ENCODE measurements around the gene SLC5A6. TPM values are rescaled to one million over a fixed set of nuclear protein-coding genes. Genes with fewer than 3 reads are reported as not detected.

SLC5A6 gene
- polyA plus RNA-seq, 1 experiment = 22.0 TPM

DNA sequence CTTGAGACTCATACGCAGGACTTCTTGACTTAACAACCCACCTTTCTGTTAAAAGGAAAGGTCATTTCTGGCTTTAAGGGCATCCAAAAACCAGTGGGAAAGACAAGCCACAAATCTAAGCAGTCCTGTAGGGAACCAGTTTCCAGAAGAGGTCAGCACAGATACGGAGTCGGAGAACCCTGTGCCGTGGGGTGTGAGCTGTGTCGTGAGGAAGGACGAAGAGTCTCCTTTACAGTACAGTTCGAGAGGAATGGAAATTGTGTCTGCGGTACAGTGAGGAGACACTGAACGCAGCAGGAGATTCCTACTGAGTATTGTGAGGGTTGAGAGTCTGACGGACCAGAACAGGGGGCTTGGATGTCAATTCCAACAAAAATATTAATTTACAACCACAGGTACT, 33.0 kb upstream of the SLC5A6 start:
- TF ChIP-seq, protein P1, sequence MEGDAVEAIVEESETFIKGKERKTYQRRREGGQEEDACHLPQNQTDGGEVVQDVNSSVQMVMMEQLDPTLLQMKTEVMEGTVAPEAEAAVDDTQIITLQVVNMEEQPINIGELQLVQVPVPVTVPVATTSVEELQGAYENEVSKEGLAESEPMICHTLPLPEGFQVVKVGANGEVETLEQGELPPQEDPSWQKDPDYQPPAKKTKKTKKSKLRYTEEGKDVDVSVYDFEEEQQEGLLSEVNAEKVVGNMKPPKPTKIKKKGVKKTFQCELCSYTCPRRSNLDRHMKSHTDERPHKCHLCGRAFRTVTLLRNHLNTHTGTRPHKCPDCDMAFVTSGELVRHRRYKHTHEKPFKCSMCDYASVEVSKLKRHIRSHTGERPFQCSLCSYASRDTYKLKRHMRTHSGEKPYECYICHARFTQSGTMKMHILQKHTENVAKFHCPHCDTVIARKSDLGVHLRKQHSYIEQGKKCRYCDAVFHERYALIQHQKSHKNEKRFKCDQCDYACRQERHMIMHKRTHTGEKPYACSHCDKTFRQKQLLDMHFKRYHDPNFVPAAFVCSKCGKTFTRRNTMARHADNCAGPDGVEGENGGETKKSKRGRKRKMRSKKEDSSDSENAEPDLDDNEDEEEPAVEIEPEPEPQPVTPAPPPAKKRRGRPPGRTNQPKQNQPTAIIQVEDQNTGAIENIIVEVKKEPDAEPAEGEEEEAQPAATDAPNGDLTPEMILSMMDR (IDR thresholded peaks at IDR 0.05; ENCODE audit: low read depth, low read length) = no peak
- ChIA-PET POLR2A (no interaction called here), CTCF (interaction anchor here (0.8 kb wide), 1 partner anchor 35 kb away, joined by 3 read pairs; no protein-coding TSS in a partner anchor)
- peaks cover 2% of the 10 kb centered on the region for H3K27me3 ChIP-seq (ENCODE audit: control insufficient read depth, insufficient read depth, low read length)
- no peaks in the 10 kb centered on the region for H3K9me3 ChIP-seq (ENCODE audit: control insufficient read depth, insufficient read depth, low read length)
- DNase-seq (ENCODE audit: low read depth, low spot score) = no peak
- H3K4me3 ChIP-seq (ENCODE audit: low read depth, low read length) = no peak overlapping the region
- H3K27ac ChIP-seq (ENCODE audit: low read depth, low read length) = no peak overlapping the region

GRCh38 chr2:27243391-27244130, 31.5 kb upstream of the SLC5A6 start:
- no peak overlapping the region for H3K4me3 ChIP-seq (ENCODE audit: low read depth, low read length)
- ChIA-PET CTCF (no interaction called here), POLR2A (no interaction called here)
- H3K27me3 ChIP-seq (ENCODE audit: control insufficient read depth, insufficient read depth, low read length) = no peaks in the 10 kb centered on the region
- no peak overlapping the region for H3K27ac ChIP-seq (ENCODE audit: low read depth, low read length)
- no peaks in the 10 kb centered on the region for H3K9me3 ChIP-seq (ENCODE audit: control insufficient read depth, insufficient read depth, low read length)
- TF ChIP-seq, protein P1 (IDR thresholded peaks at IDR 0.05; ENCODE audit: low read depth, low read length) = no peak
- DNase-seq (ENCODE audit: low read depth, low spot score) = no peak

GRCh38 chr2:27242614-27242951, 30.5 kb upstream of the SLC5A6 start:
- Histone ChIP-seq H3K27me3 (ENCODE audit: control insufficient read depth, insufficient read depth, low read length) (no peaks in the 10 kb centered on the region), H3K27ac (ENCODE audit: low read depth, low read length) (no peak overlapping the region), H3K9me3 (ENCODE audit: control insufficient read depth, insufficient read depth, low read length) (no peaks in the 10 kb centered on the region; the same call in 1 of the 2 replicates), H3K4me3 (ENCODE audit: low read depth, low read length) (no peak overlapping the region)
- ChIA-PET POLR2A (no interaction called here), CTCF (interaction anchor here (0.6 to 1.5 kb wide), 2 partner anchors 14 to 61 kb away, joined by 3 to 6 read pairs; no protein-coding TSS in a partner anchor)
- DNase-seq (ENCODE audit: low read depth, low spot score) = no peak
- TF ChIP-seq, protein P1 (IDR thresholded peaks at IDR 0.05; ENCODE audit: low read depth, low read length) = no peak

GRCh38 chr2:27241761-27242613, 29.9 kb upstream of the SLC5A6 start:
- POLR2A ChIA-PET = interaction anchor here (0.6 kb wide), 1 partner anchor 31 kb away, joined by 4 read pairs; no protein-coding TSS in a partner anchor

More at GRCh38 chr2:27241761-27242613, 29.9 kb upstream of the SLC5A6 start:
- CTCF ChIA-PET = interaction anchor here (0.6 to 1.5 kb wide), 4 partner anchors 15 to 62 kb away, joined by 3 to 6 read pairs (median 3); no protein-coding TSS in a partner anchor
- no peak overlapping the region for H3K4me3 ChIP-seq (ENCODE audit: low read depth, low read length)
- TF ChIP-seq, protein P1 (IDR thresholded peaks at IDR 0.05; ENCODE audit: low read depth, low read length) = no peak
- no peaks in the 10 kb centered on the region; the same call in 1 of the 2 replicates for H3K9me3 ChIP-seq (ENCODE audit: control insufficient read depth, insufficient read depth, low read length)
- no peak overlapping the region for H3K27ac ChIP-seq (ENCODE audit: low read depth, low read length)
- DNase-seq (ENCODE audit: low read depth, low spot score) = no peak
- no peaks in the 10 kb centered on the region for H3K27me3 ChIP-seq (ENCODE audit: control insufficient read depth, insufficient read depth, low read length)

Data from AG04450 (cell line).